GM20431 (cell line): ENCODE results near the gene ZFPM1.

ENCODE experiments used
- in situ Hi-C: fragments of 300-500 bp; cut with MseI, MboI; formaldehyde crosslinking; loops from one replicate; pipeline ENCODE4 v1.15.0; 2020; ENCODE audit warnings: low sequenced_read_pairs; ENCODE audit not compliant: unreplicated experiment

Gene ZFPM1

GRCh38 chr16:88543230-88543813 is 90.2 kb downstream of the ZFPM1 start:
- in situ Hi-C loops = no loop called here

- in situ Hi-C loops = no loop called here
These were observed 92.7 kb downstream of the ZFPM1 start for GRCh38 chr16:88545781-88546180.

- in situ Hi-C loops = no loop called here
These were observed 95.2 kb downstream of the ZFPM1 start for GRCh38 chr16:88548131-88548874.

GRCh38 chr16:88548985-88549384 is 95.9 kb downstream of the ZFPM1 start:
- in situ Hi-C loops = no loop called here

- in situ Hi-C loops = loop anchor here (10.0 kb wide), 1 partner anchor 105 kb away; no protein-coding TSS in a partner anchor
These were observed 96.7 kb downstream of the ZFPM1 start for GRCh38 chr16:88549671-88550245.

GRCh38 chr16:88550246-88550661 is 97.2 kb downstream of the ZFPM1 start:
- in situ Hi-C loops = loop anchor here (10.0 kb wide), 1 partner anchor 105 kb away; no protein-coding TSS in a partner anchor

- in situ Hi-C loops = loop anchor here (10.0 kb wide), 1 partner anchor 107 kb away; no protein-coding TSS in a partner anchor
These were observed 99.1 kb downstream of the ZFPM1 start for GRCh38 chr16:88552166-88552565.

- in situ Hi-C loops = loop anchor here (10.0 kb wide), 1 partner anchor 108 kb away; no protein-coding TSS in a partner anchor
These were observed 99.7 kb downstream of the ZFPM1 start for GRCh38 chr16:88552815-88553214.

GRCh38 chr16:88553739-88554138 is 100.7 kb downstream of the ZFPM1 start:
- in situ Hi-C loops = loop anchor here (10.0 kb wide), 1 partner anchor 109 kb away; no protein-coding TSS in a partner anchor

- in situ Hi-C loops = loop anchor here (10.0 kb wide), 1 partner anchor 110 kb away; no protein-coding TSS in a partner anchor
These were observed 101.7 kb downstream of the ZFPM1 start for GRCh38 chr16:88554711-88555264.

GRCh38 chr16:88556294-88556988 is 103.4 kb downstream of the ZFPM1 start:
- in situ Hi-C loops = loop anchor here (10.0 kb wide), 1 partner anchor 112 kb away; no protein-coding TSS in a partner anchor

GRCh38 chr16:88558457-88559442 is 105.7 kb downstream of the ZFPM1 start:
- in situ Hi-C loops = loop anchor here (10.0 kb wide), 1 partner anchor 114 kb away; no protein-coding TSS in a partner anchor

- in situ Hi-C loops = no loop called here
These were observed 107.8 kb downstream of the ZFPM1 start for GRCh38 chr16:88560714-88561484.

- in situ Hi-C loops = no loop called here
These were observed 108.6 kb downstream of the ZFPM1 start for GRCh38 chr16:88561485-88562359.

- in situ Hi-C loops = no loop called here
These were observed 113.1 kb downstream of the ZFPM1 start for GRCh38 chr16:88566158-88566557.

GRCh38 chr16:88568710-88569613 is 115.9 kb downstream of the ZFPM1 start:
- in situ Hi-C loops = no loop called here
